ENCODE results near the gene TBC1D22A.

The TBC1D22A gene

GRCh38 chr22:47197773-47198500 is 435.5 kb downstream of the TBC1D22A start:
- no peak for TF ChIP-seq CTCF (IDR thresholded peaks at IDR 0.05; ENCODE audit: extremely low read depth, missing control alignments)
- DNase-seq (ENCODE audit: low spot score), result no peak

GRCh38 chr22:47198801-47199251 is 436.4 kb downstream of the TBC1D22A start:
- DNase-seq (ENCODE audit: low spot score), result no peak
- no peak for TF ChIP-seq CTCF (IDR thresholded peaks at IDR 0.05; ENCODE audit: extremely low read depth, missing control alignments)

GRCh38 chr22:47199261-47199978 is 437.0 kb downstream of the TBC1D22A start:
- no peak for DNase-seq (ENCODE audit: low spot score)
- TF ChIP-seq CTCF (IDR thresholded peaks at IDR 0.05; ENCODE audit: extremely low read depth, missing control alignments), result no peak

GRCh38 chr22:47199979-47200272 is 437.5 kb downstream of the TBC1D22A start:
- TF ChIP-seq CTCF (IDR thresholded peaks at IDR 0.05; ENCODE audit: extremely low read depth, missing control alignments), result no peak
- DNase-seq (ENCODE audit: low spot score), result no peak

- no peak for DNase-seq (ENCODE audit: low spot score)
- no peak for TF ChIP-seq CTCF (IDR thresholded peaks at IDR 0.05; ENCODE audit: extremely low read depth, missing control alignments)
These were observed 438.0 kb downstream of the TBC1D22A start for GRCh38 chr22:47200273-47201051.

- no peak for TF ChIP-seq CTCF (IDR thresholded peaks at IDR 0.05; ENCODE audit: extremely low read depth, missing control alignments)
- no peak for DNase-seq (ENCODE audit: low spot score)
These were observed 438.9 kb downstream of the TBC1D22A start for GRCh38 chr22:47201186-47201995.
